HG03025 (cell line): ENCODE data around the gene FOXRED1.
"Not testable (repeated sequence)": the region's sequence is repeated elsewhere in the genome, so short reads cannot be mapped to it uniquely, and the experiment has no call there.

ENCODE experiments used
- ATAC-seq: cut with Tn5 transposase; IDR thresholded peaks from one replicate; pipeline ENCODE4 v1.9.1; 2021; ENCODE audit warnings: mild to moderate bottlenecking, moderate library complexity; ENCODE audit not compliant: unreplicated experiment, low FRiP score

FOXRED1 gene

DNA sequence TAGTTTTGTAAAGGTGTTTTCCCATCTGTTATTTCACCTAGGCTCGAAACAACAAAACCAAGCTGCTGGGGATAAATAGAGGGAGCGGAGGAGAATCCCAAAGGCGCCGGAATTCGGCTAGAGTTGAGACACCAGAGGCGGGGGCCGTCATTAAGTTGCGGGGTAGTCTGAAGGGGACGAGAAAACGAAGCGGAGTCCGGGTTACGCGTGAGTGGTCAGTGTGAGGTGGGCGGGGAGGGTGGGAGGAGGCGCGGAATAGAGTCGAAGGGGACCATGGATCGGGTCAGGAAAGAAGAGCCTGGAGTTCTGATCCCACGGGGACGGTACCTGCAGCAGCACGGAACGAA is 620 bp upstream of the FOXRED1 start:
- peak; percentile 12 for ATAC-seq

DNA sequence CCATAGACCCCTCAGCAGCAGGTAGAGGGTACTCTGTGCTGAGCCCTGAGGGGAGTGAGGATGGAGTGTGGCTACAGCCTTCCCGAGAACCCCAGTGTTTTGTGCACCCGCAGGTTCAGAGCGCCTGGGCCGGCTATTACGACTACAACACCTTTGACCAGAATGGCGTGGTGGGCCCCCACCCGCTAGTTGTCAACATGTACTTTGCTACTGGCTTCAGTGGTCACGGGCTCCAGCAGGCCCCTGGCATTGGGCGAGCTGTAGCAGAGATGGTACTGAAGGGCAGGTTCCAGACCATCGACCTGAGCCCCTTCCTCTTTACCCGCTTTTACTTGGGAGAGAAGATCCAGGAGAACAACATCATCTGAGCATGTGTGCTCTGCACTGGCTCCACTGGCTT is 8.4 kb downstream of the FOXRED1 start:
- ATAC-seq = no peak

DNA sequence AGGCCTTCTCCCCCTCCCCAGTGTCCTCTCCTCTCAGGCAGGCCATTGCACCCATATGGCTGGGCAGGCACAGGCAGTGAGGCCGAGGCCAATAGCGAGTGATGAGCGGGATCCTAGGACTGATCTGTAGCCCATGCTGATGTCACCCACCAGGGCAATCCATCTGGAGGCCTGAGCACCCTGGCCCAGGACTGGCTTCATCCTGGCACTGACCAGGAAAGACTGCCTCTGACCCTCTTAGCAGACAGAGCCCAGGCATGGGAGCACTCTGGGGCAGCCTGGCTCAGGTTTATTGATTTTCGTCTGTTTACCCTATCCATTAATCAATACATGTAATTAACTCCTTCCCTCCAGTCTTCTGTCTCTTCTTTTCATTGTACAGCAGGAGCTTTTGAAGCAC is 8.8 kb downstream of the FOXRED1 start:
- no peak for ATAC-seq

DNA sequence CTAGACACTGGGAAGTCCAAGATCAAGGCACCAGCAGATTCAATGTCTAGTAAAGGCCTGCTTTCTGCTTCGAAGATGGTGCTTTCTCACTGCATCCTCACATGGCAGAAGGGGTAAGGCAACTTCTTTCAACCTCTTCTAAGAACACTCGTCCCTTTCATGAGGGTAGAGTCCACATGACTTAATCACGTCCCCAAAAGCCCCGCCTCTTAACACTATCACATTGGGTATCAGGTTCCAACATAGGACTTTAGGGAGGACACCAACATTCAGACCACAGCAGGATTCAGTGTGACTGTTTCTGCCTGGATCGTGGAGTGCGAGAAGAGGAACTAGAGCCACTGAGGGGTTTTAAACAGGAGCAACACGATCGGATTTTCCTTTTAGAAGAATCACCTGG is 10.2 kb downstream of the FOXRED1 start:
- no peak for ATAC-seq

DNA sequence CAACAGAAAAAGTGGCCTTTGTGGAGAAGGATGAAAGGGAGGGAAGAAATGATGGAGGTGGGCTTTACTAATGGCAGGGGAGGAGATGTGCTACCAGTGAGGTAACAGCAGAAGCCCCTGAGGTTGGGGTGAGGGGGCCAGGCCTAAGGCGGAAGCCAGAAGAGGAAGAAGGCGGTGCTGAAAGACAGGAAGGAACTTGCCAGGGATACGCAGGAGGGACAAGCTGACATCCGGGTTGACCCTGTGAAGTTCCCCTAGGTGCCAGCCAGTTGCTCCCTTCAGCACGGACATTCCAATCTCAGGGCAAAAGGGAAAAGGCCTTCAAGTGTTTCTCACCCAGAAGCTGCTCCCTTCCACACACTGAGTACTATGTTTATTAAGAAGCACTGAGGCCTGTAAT is 11.6 kb downstream of the FOXRED1 start:
- no peak for ATAC-seq

DNA sequence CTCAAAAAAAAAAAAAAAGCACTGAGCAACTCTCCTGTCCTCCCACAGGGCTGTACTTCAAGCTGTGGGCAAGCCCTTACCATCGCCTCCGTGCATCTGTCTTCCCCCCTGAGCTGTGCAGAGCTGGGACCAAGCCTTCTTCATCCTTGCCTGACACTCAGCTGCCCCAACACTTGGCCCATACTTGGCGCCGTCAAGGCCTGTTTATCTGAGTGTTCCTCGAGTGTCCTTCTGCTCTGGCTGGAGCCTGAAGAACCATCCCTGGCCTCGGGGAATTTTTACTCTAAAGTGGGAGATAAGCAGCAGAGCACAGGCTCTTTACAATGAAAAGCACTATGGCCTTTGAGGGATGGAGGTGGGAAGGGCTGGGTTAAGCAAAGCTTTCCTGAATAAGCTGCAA is 12.3 kb downstream of the FOXRED1 start:
- no peak for ATAC-seq

DNA sequence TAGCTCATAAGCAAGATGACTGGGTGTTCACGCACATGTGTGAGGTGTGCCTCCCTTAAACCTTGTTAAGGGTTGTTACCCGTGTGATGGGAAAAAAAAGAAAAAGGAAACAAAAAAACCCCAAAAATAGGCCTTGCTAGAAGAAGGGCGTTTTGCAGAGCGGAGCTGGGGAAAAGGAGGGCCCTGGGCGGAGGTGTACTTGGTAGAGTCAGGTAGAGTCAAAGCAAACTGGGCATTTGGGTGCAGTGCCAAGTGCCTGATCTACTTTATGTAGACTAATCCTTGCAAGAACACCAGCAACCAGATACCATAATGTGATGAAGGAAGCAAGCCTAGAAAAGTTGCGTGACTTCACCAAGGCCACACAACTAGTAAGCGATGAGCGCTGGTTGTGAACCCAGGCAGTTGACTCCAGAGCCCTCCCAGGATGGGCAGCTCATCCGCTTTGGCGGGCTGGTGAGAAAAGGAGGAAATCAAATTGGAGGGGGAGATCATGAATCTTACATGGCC is 12.8 kb downstream of the FOXRED1 start:
- ATAC-seq = no peak

DNA sequence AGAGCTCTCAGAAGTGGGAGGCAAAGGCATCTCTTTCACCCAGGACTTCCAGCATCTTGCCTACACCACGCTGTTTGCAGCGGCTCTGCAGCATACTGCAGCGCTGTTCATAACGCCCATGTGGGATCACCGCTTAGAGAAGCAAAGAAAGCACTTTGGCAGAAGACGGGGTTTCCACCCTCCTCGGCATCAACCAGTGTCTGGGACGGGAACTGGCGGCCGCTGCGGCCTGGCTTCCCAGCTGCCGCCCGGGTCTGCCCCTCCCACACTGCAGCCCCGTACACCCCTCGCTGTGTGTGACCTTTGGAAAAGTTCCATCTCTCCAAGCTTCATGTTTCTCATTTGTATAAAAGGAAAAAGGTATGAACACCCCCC is 13.4 kb downstream of the FOXRED1 start:
- no peak for ATAC-seq

DNA sequence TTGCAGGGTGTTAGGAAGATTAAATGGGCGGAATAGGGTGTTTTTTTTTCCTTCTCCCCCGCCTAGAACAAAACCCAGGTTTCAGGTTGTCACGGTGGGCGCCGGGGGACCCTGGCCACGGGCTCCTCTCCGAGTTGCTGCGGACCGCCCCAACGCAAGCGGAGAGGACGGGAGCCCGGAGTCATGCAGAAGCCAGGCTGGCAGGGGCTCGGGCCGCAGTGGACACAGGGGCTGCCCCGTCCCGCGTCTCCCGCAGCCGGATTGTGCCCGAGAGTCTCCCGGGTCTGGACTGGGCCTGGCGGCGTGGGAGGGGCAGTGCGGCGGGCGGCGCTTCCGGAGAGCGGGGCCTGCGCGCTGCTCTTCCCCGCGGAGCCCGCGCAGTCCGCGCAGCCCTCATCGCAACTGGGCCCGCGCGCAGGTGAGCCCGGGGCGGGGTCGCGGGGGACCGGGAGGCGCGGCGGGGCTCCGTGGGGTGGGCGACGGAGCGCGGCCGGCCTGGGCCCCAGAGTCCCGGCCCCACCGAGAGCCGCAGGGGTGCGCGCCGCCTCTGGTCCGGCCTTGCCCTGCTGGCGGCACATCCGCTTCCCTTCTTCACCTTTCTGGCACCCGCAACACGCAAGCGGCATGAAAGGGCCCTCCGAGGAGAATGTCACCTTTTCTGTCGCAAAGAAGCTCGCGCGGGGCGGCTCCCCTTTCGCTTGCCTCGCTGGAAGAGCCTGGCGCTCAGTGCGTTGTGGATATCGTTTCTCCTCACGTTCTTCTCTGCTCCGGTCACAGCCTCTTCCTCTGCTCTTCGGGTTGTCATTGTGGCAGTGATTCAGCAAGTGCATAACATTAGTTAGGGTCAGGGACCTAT is 14.0 kb downstream of the FOXRED1 start, which contains the start of gene TIRAP:
Gene TIRAP, plus strand, starts transcription at position 358 of the 856 bp plus-strand sequence. CDS start 7,802 bp downstream, outside the sequence.
- ATAC-seq = peak; percentile 63

DNA sequence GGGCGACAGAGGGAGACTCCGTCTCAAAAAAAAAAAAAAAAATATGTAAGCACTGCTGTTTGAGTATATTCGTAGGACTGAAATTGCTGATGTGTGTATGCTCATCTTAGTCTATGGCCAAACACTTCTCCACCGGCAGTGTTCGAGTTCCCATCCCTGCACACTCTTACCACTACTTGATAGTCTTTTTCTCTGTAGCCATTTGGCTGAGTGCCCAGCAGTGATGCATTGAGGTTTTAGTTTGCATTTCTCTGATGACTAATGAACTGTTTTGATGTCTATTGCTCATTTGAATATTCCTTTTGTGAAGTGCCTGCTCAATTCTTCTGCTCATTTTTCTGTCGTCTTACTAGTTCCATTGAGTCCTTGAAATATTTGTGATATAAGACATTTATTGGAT is 15.9 kb downstream of the FOXRED1 start:
- peak; percentile 41 for ATAC-seq

DNA sequence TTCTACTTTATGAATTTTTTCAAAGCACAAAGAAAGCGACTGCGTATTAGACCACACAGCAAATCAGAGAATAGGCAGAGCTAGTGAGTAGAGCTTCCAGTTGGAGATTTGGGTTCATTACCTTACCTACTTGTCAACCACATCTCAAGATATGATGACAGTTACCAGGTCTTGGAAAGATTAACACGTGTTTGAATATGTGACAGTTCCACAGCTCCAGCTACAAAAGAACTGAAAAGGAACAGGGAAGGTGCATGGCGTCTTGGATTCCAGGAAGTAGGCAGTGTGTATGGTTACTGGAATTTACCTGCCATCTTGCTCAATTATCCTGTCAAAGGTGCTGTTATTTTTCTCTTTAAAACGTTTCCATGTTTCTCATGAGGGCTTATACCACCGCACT is 19.3 kb downstream of the FOXRED1 start:
- no peak for ATAC-seq

DNA sequence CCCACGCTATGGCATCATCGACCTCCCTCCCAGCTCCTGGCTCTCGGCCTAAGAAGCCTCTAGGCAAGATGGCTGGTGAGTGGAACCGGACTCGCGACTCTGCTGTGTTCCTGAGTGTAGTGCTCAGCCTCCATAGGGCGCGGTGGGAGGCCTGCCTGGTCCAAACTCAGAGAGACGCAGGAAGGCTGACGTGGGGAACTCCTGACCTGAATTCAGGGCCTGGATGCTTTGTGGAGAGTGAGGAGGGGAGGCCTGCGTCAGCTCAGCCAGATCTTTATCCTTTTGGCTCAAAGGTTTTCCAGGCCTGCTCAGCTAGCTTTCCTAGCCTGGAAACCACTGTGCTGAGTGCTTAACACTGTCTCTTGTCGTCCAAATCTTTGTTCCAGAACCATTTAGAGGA is 21.9 kb downstream of the FOXRED1 start:
- no peak for ATAC-seq

DNA sequence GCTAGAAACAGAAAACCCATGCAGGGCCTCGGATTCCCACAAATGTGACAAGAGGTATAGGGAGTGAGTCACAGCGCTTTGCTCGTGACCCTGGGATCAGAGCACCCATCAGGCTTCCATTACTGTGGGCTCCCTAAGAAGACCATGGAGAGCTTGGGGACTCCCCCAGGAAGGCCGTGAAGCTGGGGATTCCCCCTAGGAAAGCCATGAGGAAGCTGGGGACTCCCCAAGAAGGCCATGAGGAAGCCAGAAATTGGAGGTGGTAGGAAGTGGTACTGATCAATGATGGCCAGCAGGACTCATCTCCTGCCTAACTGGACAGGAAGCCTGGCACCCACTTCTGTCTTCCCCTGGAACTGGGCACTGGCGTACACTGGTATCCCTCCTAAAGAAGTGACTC is 24.8 kb downstream of the FOXRED1 start:
- no peak for ATAC-seq

DNA sequence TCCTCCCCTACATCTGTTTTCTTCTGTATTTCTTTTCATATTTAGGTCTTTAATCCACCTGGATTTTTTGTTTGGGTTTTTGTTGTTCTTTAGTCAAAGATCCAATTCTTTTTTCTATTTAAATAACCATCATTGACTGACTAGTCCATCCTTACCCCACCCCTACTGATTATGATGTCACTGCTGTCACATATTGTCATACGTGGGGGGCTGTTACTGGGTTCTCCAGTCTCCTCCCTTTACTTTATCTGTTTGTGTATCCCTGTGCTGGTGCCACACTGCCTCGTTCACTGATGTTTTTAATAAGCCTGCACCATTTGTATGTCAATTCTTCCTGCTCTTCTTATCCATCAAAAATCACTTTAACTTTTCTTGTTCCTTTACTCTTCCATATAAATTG is 28.1 kb downstream of the FOXRED1 start:
- ATAC-seq = no peak

DNA sequence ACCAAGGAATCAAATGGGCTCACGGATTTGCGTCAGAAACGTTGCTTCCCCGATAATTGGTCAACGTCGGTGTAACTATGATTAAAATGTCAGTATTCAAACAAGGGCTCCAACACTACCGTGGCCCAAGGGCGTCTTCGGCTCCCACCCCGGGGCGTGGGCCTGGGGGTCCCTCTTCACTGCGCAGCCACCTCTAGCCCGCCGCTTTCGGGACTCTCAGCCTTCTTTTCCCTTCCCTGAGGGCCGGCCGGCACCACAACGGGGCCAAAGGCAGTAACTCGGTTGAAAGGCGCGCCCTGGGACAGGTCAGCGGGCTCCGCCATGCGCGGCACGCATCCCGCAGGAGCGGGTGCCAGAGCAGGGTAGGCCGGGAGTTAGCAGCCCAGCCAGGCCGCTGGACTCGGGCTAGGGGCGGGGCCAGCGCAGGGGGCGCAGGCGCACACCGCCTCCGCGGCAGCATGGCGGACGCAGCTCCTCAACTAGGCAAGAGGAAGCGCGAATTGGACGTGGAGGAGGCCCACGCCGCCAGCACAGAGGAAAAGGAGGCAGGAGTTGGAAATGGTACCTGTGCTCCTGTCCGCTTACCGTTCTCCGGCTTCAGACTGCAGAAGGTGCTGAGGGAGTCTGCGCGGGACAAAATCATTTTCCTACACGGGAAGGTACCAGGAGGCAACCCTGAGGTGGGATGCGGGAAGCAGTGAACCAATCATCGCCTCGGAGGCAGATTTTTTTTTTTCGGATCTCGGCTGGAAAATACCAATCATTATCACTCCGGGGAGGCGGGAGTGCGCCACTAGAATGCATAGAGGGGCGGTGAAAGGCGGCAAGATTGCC is 34.9 kb downstream of the FOXRED1 start, which contains the start of gene DCPS:
Gene DCPS, plus strand, starts transcription at position 438 of the 834 bp plus-strand sequence. Its CDS starts 21 bp downstream, at position 459.
- ATAC-seq = peak; percentile 90

DNA sequence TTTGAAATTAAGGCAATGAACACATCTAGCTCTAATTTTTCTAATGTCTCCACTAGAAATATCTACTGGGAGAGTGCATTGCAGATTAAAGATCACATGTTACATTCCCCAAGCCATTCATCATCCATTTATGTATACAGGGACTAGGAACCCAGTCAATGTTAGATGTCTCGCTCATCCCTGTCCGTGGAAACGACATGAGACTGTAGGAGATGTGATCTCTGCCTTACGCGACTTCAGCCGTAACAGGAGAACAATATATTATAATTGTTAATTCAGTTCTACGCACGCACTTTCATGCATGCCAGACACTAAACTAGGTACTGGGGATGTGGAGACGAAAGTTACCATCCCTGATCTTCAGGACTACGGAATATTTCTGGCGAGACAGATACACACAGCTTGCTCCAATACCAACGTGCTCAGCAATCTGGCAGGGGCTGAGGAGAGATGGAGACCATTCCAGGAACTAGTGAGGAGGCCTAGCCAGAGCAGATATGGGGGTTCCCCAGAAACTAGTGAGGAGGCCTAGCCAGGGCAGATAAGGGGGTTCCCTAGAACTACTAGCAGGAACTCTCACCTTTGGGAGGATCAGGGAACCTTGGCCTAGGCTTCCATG is 35.6 kb downstream of the FOXRED1 start:
- ATAC-seq = no peak

DNA sequence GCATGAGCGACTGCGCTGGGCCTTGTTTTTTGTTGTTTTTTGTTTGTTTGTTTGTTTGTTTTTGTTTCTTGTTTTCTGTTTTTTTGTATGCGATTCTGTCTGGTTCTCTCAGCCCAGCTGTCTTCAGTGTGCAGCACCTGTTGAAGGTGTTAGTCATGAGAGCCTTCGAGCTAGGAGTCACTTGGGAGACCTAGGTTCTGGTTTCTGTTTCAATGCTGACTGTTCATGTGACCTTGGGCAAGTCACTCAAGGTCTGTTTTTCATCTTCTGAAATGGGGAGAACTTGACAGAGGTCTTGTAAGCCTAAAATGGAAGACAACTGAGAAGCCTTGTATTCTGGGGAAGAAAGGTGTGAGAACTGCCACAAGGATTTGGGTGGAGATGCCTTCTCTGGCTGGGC is 36.7 kb downstream of the FOXRED1 start:
- peak; percentile 36 for ATAC-seq

DNA sequence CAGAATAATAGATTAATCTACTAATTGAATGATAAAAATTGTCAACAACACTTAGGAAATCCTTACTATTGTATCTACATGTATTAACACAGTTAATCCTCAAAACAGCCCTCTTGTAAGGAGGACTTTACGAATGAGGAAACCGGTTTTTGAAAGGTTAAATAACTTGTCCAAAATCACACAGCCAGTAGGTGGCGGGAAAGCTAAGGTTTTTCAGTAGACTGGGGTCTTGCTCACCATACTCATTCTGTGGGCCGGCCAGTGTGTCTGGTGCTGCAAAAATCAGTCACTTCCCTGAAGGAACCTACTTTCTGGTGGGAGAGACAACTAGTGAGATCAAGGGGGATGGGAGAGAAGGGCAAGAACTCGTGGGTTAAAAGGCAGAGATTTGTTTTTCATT is 38.8 kb downstream of the FOXRED1 start:
- ATAC-seq = no peak

DNA sequence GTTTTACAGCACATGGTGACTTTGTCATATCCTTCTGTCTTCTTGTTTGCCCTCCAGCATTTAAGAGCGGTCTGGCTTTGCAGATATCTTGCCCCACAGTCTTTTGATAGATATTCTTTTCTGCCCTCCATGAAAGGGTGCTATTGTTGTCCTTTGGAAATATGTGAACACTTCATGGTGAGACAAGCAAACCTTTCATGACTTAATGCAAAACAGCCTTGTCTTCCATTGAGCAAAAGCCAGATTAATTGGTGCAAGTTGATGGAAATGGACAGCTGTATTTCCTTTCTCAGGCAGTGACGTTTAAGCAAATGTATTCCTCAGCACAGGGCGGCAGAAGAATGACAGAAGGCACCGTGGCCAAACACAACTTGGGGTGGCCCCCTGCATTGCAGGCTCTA is 39.3 kb downstream of the FOXRED1 start:
- no peak for ATAC-seq

DNA sequence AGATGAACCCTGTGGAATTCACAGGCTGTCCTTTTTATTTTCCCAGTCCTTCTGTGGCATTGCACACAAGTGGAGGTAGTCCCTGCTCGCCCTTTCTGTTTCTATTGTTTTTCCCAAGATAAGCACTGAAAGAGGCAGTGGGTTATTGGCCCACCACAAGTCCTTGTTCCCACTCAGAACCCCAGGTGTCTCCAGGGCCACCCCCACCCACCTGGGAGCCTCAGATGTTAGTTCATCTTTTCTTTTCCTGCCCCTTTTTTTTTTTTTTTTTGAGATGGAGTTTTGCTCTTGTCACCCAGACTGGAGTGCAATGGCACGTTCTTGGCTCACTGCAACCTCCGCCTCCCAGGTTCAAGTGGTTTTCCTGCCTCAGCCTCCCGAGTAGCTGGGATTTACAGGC is 39.8 kb downstream of the FOXRED1 start:
- ATAC-seq = not testable (repeated sequence)
